NCI-H146 treated with DMSO at 0.1 percent for 48 hours (cell line): ENCODE measurements around the gene IFT57.
"Not testable (repeated sequence)": the region's sequence is repeated elsewhere in the genome, so short reads cannot be mapped to it uniquely, and the experiment has no call there.

Experiments used
- DNase-seq: peaks from one replicate; lab custom pipeline; 2025; ENCODE audit not compliant: unreplicated experiment; lab: John Stamatoyannopoulos, UW

The IFT57 gene

GRCh38 chr3:108171106-108171505 lies 51.1 kb downstream of the IFT57 start:
- peak; percentile 38 for DNase-seq

DNA sequence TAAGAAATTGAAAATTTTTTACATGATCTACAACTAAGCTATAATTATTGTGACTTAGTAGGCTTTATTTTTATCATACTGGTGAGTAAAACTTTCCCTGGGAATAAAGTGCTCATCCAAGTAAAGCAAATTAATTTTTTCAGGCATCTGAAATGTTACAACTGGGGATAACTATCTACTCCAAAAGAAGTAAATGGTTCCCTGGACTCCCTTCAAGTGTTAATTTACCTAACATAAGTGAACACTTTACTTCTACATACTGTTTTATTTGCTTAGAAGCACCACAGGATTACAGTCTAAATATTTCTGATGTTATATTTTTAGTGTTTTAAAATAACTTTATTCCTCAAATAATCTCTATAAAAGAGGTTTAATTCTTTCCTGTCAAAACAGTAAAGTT lies 57.8 kb downstream of the IFT57 start:
- DNase-seq, result no peak

- DNase-seq, result no peak
Measured at GRCh38 chr3:108159865-108160264, 62.4 kb downstream of the IFT57 start.

DNA sequence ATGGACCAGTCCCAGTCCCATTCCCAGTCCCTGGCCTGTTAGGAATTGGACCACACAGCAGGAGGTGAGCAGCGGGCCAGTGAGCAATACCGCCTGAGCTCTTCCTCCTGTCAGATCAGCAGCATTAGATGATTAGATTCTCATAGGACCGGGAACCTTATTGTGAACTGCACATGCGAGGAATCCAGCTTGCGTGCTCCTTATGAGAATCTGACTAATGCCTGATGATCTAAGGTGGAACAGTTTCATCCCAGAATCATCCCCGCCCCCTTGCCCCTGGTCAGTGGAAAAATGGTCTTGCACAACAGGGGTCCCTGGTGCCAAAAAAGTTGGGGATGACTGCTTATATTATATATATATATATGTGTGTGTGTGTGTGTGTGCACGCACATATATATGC lies 63.1 kb downstream of the IFT57 start:
- no peak for DNase-seq

GRCh38 chr3:108158251-108158650 lies 64.0 kb downstream of the IFT57 start:
- DNase-seq, result no peak

GRCh38 chr3:108157273-108157672 lies 65.0 kb downstream of the IFT57 start:
- no peak for DNase-seq

- no peak for DNase-seq
Measured at GRCh38 chr3:108156312-108156853, 65.8 kb downstream of the IFT57 start.

DNA sequence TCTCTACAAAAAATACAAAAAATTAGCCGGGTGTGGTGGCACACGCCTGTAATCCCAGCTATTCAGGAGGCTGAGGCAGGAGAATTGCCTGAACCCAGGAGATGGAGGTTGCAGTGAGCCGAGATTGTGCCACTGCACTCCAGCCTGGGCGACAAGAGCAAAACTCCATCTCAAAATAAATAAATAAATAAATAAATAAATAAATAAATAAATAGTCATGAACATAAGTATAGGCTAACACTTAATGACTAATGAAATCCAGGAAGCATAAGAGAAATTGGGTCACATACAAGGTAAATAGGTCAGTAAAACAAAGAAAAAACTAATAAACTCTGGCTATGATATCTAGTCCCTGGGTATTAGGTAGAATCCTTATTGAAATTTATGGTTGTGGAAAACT lies 66.6 kb downstream of the IFT57 start:
- DNase-seq, result not testable (repeated sequence)

- DNase-seq, result peak; percentile 76
Measured at GRCh38 chr3:108153451-108153981, 68.7 kb downstream of the IFT57 start.

- DNase-seq, result no peak
Measured at GRCh38 chr3:108152274-108152673, 70.0 kb downstream of the IFT57 start.

GRCh38 chr3:108150200-108150599 lies 72.0 kb downstream of the IFT57 start:
- no peak for DNase-seq

DNA sequence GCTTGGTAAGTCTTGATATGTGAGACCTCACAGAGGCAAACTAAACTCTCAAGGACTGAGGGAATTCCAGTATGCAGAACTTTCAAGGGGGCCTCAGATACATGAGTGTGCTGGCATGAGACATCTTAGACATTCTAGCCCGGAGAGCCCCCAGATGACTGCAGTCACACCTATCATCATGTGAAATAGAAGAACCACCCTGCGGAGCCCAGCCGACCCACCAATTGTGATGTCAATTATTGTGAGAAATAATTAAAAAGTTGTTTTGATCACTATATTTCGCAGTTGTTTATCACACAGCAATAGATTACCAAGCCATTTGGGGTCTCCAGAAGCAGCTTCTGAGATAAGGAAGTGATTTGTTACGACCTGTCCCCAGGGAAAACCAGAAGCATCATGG lies 76.1 kb downstream of the IFT57 start:
- no peak for DNase-seq

DNA sequence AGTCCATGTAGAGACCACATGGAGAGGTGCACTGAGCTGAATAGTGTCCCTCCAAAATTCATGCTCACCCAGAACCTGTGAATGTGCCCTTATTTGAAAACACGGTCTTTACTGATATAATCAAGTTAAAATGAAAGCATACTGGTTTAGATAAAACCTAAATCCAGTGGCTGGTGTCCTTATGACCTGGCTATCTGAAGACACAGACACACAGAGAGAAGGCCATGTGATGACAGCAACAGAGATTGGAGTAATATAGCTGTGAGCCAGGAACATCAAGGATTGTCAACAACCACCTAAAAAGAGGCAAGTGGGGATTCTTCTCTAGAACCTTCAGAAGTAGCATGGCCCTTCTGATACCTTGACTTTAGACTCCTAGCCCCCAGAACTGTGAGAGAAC lies 76.6 kb downstream of the IFT57 start:
- no peak for DNase-seq

- peak; percentile 27 for DNase-seq
Measured at GRCh38 chr3:108137460-108137814, 84.8 kb downstream of the IFT57 start.

DNA sequence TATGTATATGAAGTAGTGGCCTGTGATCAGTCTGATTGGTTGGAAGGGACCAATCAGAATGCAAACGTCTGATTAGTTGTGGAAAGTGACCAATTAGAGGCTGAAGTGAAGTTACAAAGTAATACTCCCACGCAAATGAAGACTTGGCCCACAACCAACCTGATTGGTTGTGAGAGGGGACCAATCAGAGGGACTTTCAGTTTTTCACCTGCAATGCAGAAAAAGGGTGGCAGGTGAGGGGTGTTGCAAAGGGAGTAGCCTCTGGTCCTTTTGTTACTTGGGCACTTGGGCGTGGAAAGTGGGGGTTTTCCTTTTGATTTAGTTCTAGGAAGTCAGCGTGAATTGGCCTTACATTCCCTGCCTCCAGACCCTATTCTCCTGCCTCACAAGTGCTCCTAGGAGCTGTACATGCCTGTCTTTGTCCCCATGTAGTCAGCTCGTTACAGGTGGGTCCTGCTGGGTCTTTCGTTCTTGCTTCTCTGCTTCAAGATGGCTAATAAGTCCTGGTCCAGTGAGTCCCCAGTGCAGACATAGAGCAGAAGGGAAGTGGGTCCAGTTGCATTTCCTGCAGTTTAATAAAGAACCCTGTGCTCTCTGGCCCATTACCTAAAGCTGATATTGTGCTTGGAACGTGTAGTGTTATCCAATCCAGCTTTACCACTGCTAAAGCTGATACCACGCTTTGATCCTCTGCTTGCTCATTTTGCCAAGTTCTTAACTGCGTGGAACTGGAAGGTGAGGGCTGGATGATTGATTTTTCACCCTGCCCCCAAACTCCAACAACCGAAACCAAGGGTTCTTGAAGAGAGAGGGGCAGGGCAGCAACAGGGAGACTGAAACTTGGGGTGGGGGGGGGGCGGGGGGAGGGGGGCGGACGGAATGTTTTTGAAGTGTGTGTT lies 85.4 kb downstream of the IFT57 start:
- DNase-seq, result no peak

DNA sequence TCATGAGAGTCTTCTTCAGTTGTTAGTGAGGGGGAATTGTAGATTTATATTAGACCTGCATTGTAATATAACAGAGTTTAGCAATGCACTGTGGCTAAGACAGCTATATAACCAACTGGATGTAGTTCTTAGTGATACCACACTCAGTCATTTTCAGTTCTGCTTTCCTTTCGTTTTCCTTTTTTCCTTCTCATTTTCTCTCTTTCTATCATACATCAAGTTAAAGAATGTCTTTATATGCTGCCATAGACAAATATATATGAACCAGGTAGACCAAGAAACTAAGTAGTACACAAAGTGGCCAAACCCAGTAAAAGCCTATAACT lies 87.7 kb downstream of the IFT57 start:
- DNase-seq, result no peak

- DNase-seq, result no peak
Measured at GRCh38 chr3:108133858-108134554, 88.2 kb downstream of the IFT57 start.

GRCh38 chr3:108133048-108133369 lies 89.2 kb downstream of the IFT57 start:
- DNase-seq, result no peak

GRCh38 chr3:108131475-108132134 lies 90.6 kb downstream of the IFT57 start:
- no peak for DNase-seq

- DNase-seq, result no peak
Measured at GRCh38 chr3:108130701-108131474, 91.3 kb downstream of the IFT57 start.

- DNase-seq, result no peak
Measured at GRCh38 chr3:108130236-108130635, 92.0 kb downstream of the IFT57 start.
